PC-9 (cell line): ENCODE measurements around the gene ELMO1. TPM values are rescaled to one million over a fixed set of nuclear protein-coding genes. Genes with fewer than 3 reads are reported as not detected.

Source experiments
- BruUV-seq: library from RNA; stranded (reverse); fragments of 400-500 nt; replicated peaks from 2 replicates; lab custom pipeline; 2021; lab: Mats Ljungman, UMichigan
- CTCF ChIA-PET: fragments of 300-600 bp; sonication (Branson Sonifier 250); formaldehyde crosslinking; loops from one replicate; lab custom pipeline; 2022; ENCODE audit warnings: antibody characterized with exemption; lab: Charles Lee
- POLR2A ChIA-PET: fragments of 300-600 bp; sonication (Branson Sonifier 250); formaldehyde crosslinking; loops from one replicate; lab custom pipeline; 2022; ENCODE audit warnings: antibody characterized with exemption; ENCODE audit not compliant: unreplicated experiment; lab: Charles Lee
- DNase-seq, 2 experiments: peaks; one replicate each; pipeline versions ENCODE4 v3.0.0 to v3.0.0-alpha.2; 2015 to 2022; ENCODE audit warnings: mixed read lengths in 1 of 2
- H2AFZ ChIP-seq: fragments of 200-600 bp; sonication (generic); 2 replicates; pipeline ENCODE4 v1.8.1; 2017; ENCODE audit warnings: antibody characterized with exemption
- H3F3A ChIP-seq: fragments of 200-600 bp; sonication (generic); 2 replicates; pipeline ENCODE4 v1.8.1; 2017; ENCODE audit warnings: antibody characterized with exemption, mild to moderate bottlenecking, low read depth; ENCODE audit not compliant: insufficient read depth
- H3K27ac ChIP-seq: fragments of 200-600 bp; sonication (generic); 2 replicates; pipeline ENCODE4 v1.6.1; 2016; ENCODE audit warnings: mixed run types
- H3K27me3 ChIP-seq: fragments of 200-600 bp; sonication (generic); 2 replicates; pipeline ENCODE4 v1.6.1; 2016; ENCODE audit warnings: low read depth, mixed run types; ENCODE audit not compliant: insufficient read depth
- H3K36me3 ChIP-seq: fragments of 200-600 bp; sonication (generic); 2 replicates; pipeline ENCODE4 v1.6.1; 2016; ENCODE audit warnings: low read depth, mixed run types
- H3K4me1 ChIP-seq: fragments of 200-600 bp; sonication (generic); replicated peaks from 2 replicates; pipeline ENCODE4 v1.6.1; 2016; ENCODE audit warnings: mixed run types; ENCODE audit not compliant: insufficient read depth
- H3K4me2 ChIP-seq: fragments of 200-600 bp; sonication (generic); 2 replicates; pipeline ENCODE4 v1.6.1; 2017; ENCODE audit warnings: mixed run types
- H3K4me3 ChIP-seq: fragments of 200-600 bp; sonication (generic); 2 replicates; pipeline ENCODE4 v1.6.1; 2016; ENCODE audit warnings: mixed run types
- H3K79me2 ChIP-seq: fragments of 200-600 bp; sonication (generic); 2 replicates; pipeline ENCODE4 v1.6.1; 2017; ENCODE audit warnings: low read depth, mixed run types
- H3K9me2 ChIP-seq: fragments of 200-600 bp; sonication (generic); 2 replicates; pipeline ENCODE4 v1.8.1; 2017; ENCODE audit warnings: mild to moderate bottlenecking; ENCODE audit not compliant: insufficient read depth
- H3K9me3 ChIP-seq: fragments of 200-600 bp; sonication (generic); 2 replicates; pipeline ENCODE4 v1.8.1; 2016; ENCODE audit warnings: low read depth; ENCODE audit not compliant: insufficient read depth
- H4K20me1 ChIP-seq: fragments of 200-600 bp; sonication (generic); 2 replicates; pipeline ENCODE4 v1.8.1; 2017; ENCODE audit not compliant: insufficient read depth
- CTCF ChIP-seq: fragments of 200-600 bp; sonication (generic); conservative IDR thresholded peaks from 2 replicates; pipeline ENCODE4 v1.6.1; 2017; ENCODE audit warnings: mixed run types, antibody characterized with exemption, mild to moderate bottlenecking, moderate library complexity
- EZH2 ChIP-seq: fragments of 200-600 bp; sonication (generic); IDR thresholded peaks from 2 replicates; pipeline ENCODE4 v1.8.0; 2017; ENCODE audit warnings: antibody characterized with exemption, low read depth
- intact Hi-C: fragments of 100-400 bp; cut with micrococcal nuclease; formaldehyde crosslinking; loops from one replicate; pipeline ENCODE4 v1.10.0; 2022; ENCODE audit not compliant: unreplicated experiment
- total RNA-seq: library from RNA; stranded (reverse); gene quantifications from 2 replicates; pipeline ENCODE4 v1.2.3, GENCODE V29; 2021

The ELMO1 gene
- total RNA-seq, 1 experiment from 2014 or later = 4.8 TPM

- Histone ChIP-seq H3K27me3 (0 out of 2 replicates have a peak, but pooled peaks cover 8% of the 10 kb centered on the region), H3K4me2 (no peak overlapping the region), H3K79me2 (no peaks in the 10 kb centered on the region), H3K36me3 (no peaks in the 10 kb centered on the region), H3F3A (no peaks in the 10 kb centered on the region), H3K9me2 (peaks cover 4% of the 10 kb centered on the region; the same call in 1 of the 2 replicates), H4K20me1 (no peaks in the 10 kb centered on the region), H3K9me3 (peaks cover 3% of the 10 kb centered on the region; the same call in 1 of the 2 replicates), H2AFZ (no peak overlapping the region), H3K4me3 (no peak overlapping the region), H3K4me1 (no peaks in the 10 kb centered on the region), H3K27ac (no peak overlapping the region)
- intact Hi-C loops = no loop called here
- ChIA-PET CTCF (no interaction called here), POLR2A (no interaction called here)
- no peak for TF ChIP-seq EZH2
- no peak for TF ChIP-seq CTCF
- no peak for DNase-seq
- BruUV-seq = no TSS peak
Observed at GRCh38 chr7:36906956-36907635, 541.6 kb downstream of the ELMO1 start.

GRCh38 chr7:36906448-36906847 lies 542.2 kb downstream of the ELMO1 start:
- Histone ChIP-seq H3K4me3 (no peak overlapping the region), H3K4me2 (no peak overlapping the region), H2AFZ (no peak overlapping the region), H3K27ac (no peak overlapping the region), H3K27me3 (0 out of 2 replicates have a peak, but pooled peaks cover 8% of the 10 kb centered on the region), H3K79me2 (no peaks in the 10 kb centered on the region), H3K4me1 (no peaks in the 10 kb centered on the region), H3K36me3 (no peaks in the 10 kb centered on the region), H3F3A (no peaks in the 10 kb centered on the region), H3K9me2 (peaks cover 4% of the 10 kb centered on the region; the same call in 1 of the 2 replicates), H3K9me3 (peaks cover 3% of the 10 kb centered on the region; the same call in 1 of the 2 replicates), H4K20me1 (no peaks in the 10 kb centered on the region)
- DNase-seq = no peak
- CTCF ChIA-PET = no interaction called here
- no TSS peak for BruUV-seq
- intact Hi-C loops = no loop called here
- TF ChIP-seq CTCF (no peak), EZH2 (no peak)
- POLR2A ChIA-PET = no interaction called here

GRCh38 chr7:36905841-36906240 lies 542.8 kb downstream of the ELMO1 start:
- BruUV-seq = no TSS peak
- Histone ChIP-seq H3K4me2 (no peak overlapping the region), H3K27me3 (0 out of 2 replicates have a peak, but pooled peaks cover 8% of the 10 kb centered on the region), H3K4me1 (no peaks in the 10 kb centered on the region), H3K4me3 (no peak overlapping the region), H3K36me3 (no peaks in the 10 kb centered on the region), H3K9me2 (peaks cover 4% of the 10 kb centered on the region; the same call in 1 of the 2 replicates), H3F3A (no peaks in the 10 kb centered on the region), H2AFZ (no peak overlapping the region), H3K9me3 (peaks cover 3% of the 10 kb centered on the region; the same call in 1 of the 2 replicates), H3K79me2 (no peaks in the 10 kb centered on the region), H4K20me1 (no peaks in the 10 kb centered on the region), H3K27ac (no peak overlapping the region)
- TF ChIP-seq CTCF (no peak), EZH2 (no peak)
- POLR2A ChIA-PET = no interaction called here
- no peak for DNase-seq
- CTCF ChIA-PET = no interaction called here
- intact Hi-C loops = no loop called here
